LNCaP clone FGC (cell line): ENCODE data around the gene FBXO31.

Experiments
- DNase-seq: peaks from one replicate; pipeline ENCODE4 v3.0.0-alpha.2; 2011; ENCODE audit warnings: low read depth
- H3K4me3 ChIP-seq: 2 replicates; pipeline ENCODE4 v1.5.1; 2011; ENCODE audit warnings: mild to moderate bottlenecking, low read depth, low read length, control low read depth
- TF ChIP-seq, protein P1 (sequence below): IDR thresholded peaks from 2 replicates; pipeline ENCODE4 v1.5.1; 2012; ENCODE audit warnings: mild to moderate bottlenecking; ENCODE audit not compliant: control insufficient read depth, insufficient read depth; ENCODE audit errors: extremely low read depth

The FBXO31 gene

DNA sequence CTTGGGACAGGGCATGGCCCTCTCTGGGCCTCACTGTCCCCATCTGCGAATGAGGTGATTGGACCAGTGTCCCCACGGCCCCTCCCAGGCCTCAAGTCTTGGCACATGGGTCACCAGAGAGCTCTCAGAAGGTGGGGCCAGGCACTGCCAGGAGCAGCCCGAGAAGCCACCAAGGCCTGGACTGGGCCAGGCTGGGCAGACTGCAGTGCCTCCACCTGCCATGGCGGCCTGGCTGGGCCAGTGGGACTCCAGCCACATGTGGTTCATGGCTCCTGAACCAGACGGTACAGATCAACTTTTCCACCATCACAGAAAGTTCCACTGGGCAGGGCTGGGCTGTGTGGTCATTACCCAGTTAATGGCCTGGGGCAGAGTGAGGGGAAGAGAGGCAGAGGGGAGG is 86.2 kb downstream of the FBXO31 start:
- TF ChIP-seq, protein P1, sequence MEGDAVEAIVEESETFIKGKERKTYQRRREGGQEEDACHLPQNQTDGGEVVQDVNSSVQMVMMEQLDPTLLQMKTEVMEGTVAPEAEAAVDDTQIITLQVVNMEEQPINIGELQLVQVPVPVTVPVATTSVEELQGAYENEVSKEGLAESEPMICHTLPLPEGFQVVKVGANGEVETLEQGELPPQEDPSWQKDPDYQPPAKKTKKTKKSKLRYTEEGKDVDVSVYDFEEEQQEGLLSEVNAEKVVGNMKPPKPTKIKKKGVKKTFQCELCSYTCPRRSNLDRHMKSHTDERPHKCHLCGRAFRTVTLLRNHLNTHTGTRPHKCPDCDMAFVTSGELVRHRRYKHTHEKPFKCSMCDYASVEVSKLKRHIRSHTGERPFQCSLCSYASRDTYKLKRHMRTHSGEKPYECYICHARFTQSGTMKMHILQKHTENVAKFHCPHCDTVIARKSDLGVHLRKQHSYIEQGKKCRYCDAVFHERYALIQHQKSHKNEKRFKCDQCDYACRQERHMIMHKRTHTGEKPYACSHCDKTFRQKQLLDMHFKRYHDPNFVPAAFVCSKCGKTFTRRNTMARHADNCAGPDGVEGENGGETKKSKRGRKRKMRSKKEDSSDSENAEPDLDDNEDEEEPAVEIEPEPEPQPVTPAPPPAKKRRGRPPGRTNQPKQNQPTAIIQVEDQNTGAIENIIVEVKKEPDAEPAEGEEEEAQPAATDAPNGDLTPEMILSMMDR, result no peak
- no peak overlapping the region for H3K4me3 ChIP-seq
- no peak for DNase-seq

DNA sequence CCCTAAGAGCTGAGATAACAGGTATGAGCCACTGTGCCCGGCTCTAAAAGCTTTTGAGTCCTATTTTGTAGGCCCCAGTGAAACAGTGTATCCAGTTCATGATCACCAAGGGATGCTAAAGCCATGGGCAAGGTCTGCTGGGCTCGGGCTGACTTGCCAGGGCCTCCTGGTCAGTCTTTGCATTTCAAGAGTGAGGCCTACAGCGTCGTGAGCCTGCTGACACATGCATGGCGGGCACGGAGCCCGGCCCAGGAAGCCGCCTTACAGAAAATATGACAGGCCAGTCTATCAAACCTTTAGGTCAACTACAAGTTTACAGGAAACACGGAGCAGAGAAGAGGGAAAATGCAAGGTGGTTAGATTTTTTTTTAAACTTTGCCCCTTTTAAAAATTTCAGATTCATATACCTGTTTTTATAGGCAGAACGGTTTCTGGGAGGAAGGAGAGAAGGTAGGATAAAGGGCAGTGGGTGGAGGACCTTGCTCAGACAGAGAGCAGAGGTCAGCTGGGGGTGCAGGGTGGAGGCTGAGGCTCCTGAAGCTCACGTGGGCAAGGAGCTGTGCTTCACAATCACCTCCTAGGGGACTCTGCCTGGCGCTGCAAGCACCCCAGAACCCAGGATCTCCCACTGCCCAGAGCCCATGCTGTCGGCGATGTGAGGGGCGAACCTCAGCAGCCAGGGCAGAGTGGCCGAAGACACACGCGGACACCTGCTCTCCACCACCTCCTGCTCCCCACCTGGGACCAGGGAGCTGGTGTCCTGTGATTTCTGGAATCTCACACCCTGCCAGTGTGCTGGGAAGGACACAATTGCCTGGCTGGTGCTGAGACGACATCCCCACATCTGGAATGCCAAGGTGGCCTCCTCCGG is 87.7 kb downstream of the FBXO31 start:
- TF ChIP-seq, protein P1, result no peak
- DNase-seq, result no peak
- no peak overlapping the region for H3K4me3 ChIP-seq

DNA sequence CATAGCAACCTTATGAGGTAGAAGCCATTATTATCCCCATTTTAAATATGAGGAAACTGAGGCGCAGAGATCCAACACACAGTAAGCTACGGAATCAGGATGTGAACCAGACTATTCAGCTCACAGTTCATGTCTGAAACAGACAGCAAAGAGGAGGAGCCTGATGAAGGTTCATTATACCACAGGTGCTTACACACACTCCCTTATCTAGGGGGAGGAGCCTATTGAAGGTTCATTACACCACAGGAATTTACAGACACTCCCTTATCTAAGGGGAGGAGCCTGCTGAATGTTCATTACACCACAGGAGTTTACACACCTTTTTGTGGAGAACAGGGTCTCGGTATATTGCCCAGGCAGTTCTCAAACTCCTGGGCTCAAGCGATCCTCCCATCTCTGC is 88.3 kb downstream of the FBXO31 start:
- TF ChIP-seq, protein P1, result no peak
- DNase-seq, result no peak
- no peak overlapping the region for H3K4me3 ChIP-seq

DNA sequence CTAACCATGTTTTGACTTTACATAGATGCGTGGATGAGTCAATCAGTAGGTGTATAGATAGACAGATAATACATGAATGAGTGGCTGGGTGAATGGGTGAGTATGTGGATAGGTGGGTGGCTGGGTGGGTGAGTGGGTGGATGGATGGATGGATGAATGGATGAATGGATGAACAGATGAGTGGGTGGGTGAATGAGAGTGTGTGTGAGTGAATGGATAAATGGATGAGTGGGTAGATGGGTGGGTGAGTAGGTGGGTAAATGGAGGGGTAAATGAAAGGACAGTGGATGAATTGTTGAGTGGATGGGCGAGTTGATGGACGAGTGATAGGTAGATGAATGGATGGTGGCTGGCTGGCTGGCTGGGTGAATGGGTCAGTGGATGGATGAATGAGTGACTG is 89.6 kb downstream of the FBXO31 start:
- TF ChIP-seq, protein P1, result no peak
- no peak overlapping the region for H3K4me3 ChIP-seq
- no peak for DNase-seq

DNA sequence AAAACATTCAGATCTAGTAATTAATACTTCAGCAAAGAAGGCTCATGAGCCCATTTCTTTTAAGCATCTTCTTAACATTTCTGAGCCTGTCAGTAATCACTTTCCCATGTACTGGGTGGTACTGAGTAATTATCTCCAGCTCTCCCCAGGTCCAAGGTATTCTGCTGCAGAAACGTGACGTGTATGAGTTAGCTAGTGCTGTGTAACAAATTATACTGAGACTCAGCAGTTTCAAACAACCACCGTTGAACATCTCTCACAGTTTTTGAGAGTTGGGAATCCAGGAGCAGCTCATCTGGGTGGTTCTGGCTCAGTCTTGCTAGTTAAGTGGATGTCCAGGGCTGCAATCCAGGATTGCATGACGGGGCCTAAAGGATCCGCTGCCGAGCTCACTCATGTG is 91.6 kb downstream of the FBXO31 start:
- no peak for DNase-seq
- no peak overlapping the region for H3K4me3 ChIP-seq
- TF ChIP-seq, protein P1, result no peak

DNA sequence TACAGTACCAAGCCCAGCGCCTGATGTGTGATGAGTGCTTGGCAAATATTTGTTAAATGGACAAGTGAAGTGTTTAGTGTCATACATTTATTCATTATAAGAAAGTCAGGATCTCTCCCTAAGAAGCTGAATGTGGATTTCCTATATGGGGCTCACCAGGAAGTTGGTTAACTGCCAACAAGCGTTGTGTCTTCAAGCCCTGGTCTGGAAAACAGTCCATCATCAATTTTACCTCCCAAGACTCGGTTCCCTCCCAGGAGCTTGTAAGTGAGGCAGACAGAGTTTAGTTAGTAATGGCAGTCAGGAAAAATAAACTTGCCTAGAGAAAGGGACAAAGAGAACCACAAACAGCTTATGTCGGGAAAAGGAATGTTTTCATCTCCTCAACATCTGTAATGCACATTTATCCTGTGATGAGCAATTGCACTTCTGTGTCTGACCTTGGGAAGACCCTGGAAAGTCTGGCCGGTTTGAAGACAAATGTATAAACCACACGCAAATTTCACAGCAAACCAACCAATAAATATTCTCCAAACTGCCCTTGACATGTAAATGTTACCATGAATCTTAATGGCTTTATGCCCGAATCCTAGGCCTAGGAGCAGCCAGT is 94.7 kb downstream of the FBXO31 start:
- no peak for DNase-seq
- TF ChIP-seq, protein P1, result no peak
- H3K4me3 ChIP-seq, result no peak overlapping the region
